Body of pancreas (tissue), 4 donors: ENCODE results near the gene RCAN2. TPM values are rescaled to one million over a fixed set of nuclear protein-coding genes. Genes with fewer than 3 reads are reported as not detected.
"Not testable (repeated sequence)": the region's sequence is repeated elsewhere in the genome, so short reads cannot be mapped to it uniquely, and the experiment has no call there.

Source experiments
- ATAC-seq: fragments of 150-250 bp; one replicate; pipeline ENCODE4 v1.9.1; 2016
- DNase-seq, 4 donors: peaks; one replicate each; pipeline ENCODE4 v3.0.0-alpha.2; 2019
- H3K27ac ChIP-seq, 4 donors: fragments of 200-600 bp; sonication (generic); 1 replicate in 3 of 4; 2 replicates in 1 of 4; pipeline versions ENCODE4 v1.5.1 to v1.6.1; 2016 to 2019; ENCODE audit warnings: mild to moderate bottlenecking in 1 of 4, mixed read lengths in 1 of 4, moderate library complexity in 1 of 4
- H3K27me3 ChIP-seq, 2 donors: fragments of 200-600 bp; sonication (generic); one replicate each; pipeline ENCODE4 v1.6.0; 2016; ENCODE audit warnings: mild to moderate bottlenecking in 1 of 2
- H3K36me3 ChIP-seq, 2 donors: fragments of 200-600 bp; sonication (generic); replicated peaks in 1 of 2; 2 replicates each; pipeline ENCODE4 v1.5.1; 2016; ENCODE audit warnings: low read depth in 2 of 2; ENCODE audit not compliant: insufficient read depth in 1 of 2
- H3K4me1 ChIP-seq: fragments of 200-600 bp; sonication (generic); one replicate; pipeline ENCODE4 v1.6.0; 2016
- H3K4me3 ChIP-seq, 2 donors: fragments of 200-600 bp; sonication (generic); 1 replicate in 1 of 2; 2 replicates in 1 of 2; pipeline ENCODE4 v1.5.1; 2016 to 2019
- H3K9me3 ChIP-seq, 3 donors: fragments of 200-600 bp; sonication (generic); 1 replicate in 2 of 3; 2 replicates in 1 of 3; pipeline ENCODE4 v1.5.1; 2016
- POLR2A ChIP-seq, 3 donors: fragments of 450-650 bp; IDR thresholded peaks; one replicate each; pipeline ENCODE4 v1.6.1; 2016; ENCODE audit warnings: antibody characterized with exemption in 3 of 3, mild to moderate bottlenecking in 2 of 3
- WGBS, 2 donors: methylation state at CpG; one replicate each; pipeline ENCODE4 v1.1.5; 2017; 5-methylcytosine and 5-hydroxymethylcytosine counted together
- intact Hi-C: fragments of 100-400 bp; cut with DNase I; formaldehyde crosslinking; loops from one replicate; pipeline ENCODE4 v1.15.1; 2023
- total RNA-seq, 2 donors: library from RNA; depleted of rRNA; stranded (reverse); fragments of >200 nt; gene quantifications; one replicate each; pipeline ENCODE4 v1.1.0, GENCODE V29; 2016
- TF ChIP-seq, protein P1 (sequence below), 7 experiments: fragments of 450-650 bp in 4 of 7; fragments of 200-600 bp in 3 of 7; sonication (generic) in 3 of 7; IDR thresholded peaks; one replicate each; pipeline ENCODE4 v1.5.1; 2016 to 2019; ENCODE audit warnings: antibody characterized with exemption in 7 of 7

RCAN2 gene
- total RNA-seq, 2 donors from 2014 or later: 5.3 to 6.5 TPM

DNA sequence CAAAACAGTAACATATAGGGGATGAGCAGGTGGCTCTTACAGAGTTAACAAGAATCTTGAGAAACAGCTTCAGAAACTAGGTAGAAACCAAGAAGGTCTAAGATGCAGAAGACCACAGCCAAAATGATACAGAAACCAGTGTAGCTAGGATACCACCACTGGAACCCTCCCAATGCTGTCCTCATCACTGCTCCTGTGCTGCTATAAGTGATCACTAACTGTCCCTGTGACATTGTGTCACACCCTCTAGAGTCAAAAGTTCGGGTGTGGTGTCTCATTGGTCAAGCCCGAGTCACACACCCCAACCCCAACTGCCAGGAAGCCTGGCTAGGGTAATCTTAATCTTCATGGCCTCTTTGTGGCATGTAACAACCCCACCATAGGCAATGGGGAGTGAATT lies 153.1 kb downstream of the RCAN2 start:
- intact Hi-C loops: no loop called here
- TF ChIP-seq POLR2A (IDR thresholded peaks at IDR 0.05): no peak
- TF ChIP-seq, protein P1, sequence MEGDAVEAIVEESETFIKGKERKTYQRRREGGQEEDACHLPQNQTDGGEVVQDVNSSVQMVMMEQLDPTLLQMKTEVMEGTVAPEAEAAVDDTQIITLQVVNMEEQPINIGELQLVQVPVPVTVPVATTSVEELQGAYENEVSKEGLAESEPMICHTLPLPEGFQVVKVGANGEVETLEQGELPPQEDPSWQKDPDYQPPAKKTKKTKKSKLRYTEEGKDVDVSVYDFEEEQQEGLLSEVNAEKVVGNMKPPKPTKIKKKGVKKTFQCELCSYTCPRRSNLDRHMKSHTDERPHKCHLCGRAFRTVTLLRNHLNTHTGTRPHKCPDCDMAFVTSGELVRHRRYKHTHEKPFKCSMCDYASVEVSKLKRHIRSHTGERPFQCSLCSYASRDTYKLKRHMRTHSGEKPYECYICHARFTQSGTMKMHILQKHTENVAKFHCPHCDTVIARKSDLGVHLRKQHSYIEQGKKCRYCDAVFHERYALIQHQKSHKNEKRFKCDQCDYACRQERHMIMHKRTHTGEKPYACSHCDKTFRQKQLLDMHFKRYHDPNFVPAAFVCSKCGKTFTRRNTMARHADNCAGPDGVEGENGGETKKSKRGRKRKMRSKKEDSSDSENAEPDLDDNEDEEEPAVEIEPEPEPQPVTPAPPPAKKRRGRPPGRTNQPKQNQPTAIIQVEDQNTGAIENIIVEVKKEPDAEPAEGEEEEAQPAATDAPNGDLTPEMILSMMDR (IDR thresholded peaks at IDR 0.05): no peak
- no peak for ATAC-seq
- no peaks in the 10 kb centered on the region for H3K9me3 ChIP-seq
- no peak overlapping the region for H3K27ac ChIP-seq
- H3K4me3 ChIP-seq: no peak overlapping the region
- 90 to 92% methylated on average over 2 of the region's 2 CpGs for WGBS, 2 donors
- no peak for DNase-seq
- no peaks in the 10 kb centered on the region for H3K27me3 ChIP-seq
- H3K4me1 ChIP-seq: no peaks in the 10 kb centered on the region
- H3K36me3 ChIP-seq: no peaks in the 10 kb centered on the region

DNA sequence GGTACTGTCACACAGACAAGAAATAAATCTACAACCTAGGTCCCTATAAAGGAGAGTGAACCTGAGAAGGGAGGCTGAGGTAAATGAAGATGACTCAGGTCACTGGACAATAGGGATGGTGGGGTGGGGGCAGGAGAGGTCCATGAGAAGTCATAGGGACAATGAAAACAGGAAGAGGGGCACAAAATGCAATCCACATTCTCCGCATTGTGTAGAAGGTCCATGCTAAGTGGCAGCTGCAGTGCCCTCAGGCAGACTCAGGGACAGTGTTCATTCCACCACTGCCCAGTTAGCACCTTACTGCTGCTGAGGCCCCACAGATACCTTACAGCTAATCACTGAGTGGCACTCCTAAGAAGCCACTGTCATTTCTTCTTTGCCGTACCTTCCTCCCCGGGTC lies 156.8 kb downstream of the RCAN2 start:
- no peak overlapping the region for H3K4me3 ChIP-seq
- TF ChIP-seq, protein P1 (IDR thresholded peaks at IDR 0.05): no peak
- TF ChIP-seq POLR2A (IDR thresholded peaks at IDR 0.05): no peak
- intact Hi-C loops: no loop called here
- ATAC-seq: no peak
- H3K27me3 ChIP-seq: no peaks in the 10 kb centered on the region
- H3K9me3 ChIP-seq: no peaks in the 10 kb centered on the region
- H3K27ac ChIP-seq: no peak overlapping the region
- 93 to 100% methylated on average over 3 of the region's 3 CpGs for WGBS, 2 donors
- no peak for DNase-seq
- no peaks in the 10 kb centered on the region for H3K4me1 ChIP-seq
- no peaks in the 10 kb centered on the region for H3K36me3 ChIP-seq

DNA sequence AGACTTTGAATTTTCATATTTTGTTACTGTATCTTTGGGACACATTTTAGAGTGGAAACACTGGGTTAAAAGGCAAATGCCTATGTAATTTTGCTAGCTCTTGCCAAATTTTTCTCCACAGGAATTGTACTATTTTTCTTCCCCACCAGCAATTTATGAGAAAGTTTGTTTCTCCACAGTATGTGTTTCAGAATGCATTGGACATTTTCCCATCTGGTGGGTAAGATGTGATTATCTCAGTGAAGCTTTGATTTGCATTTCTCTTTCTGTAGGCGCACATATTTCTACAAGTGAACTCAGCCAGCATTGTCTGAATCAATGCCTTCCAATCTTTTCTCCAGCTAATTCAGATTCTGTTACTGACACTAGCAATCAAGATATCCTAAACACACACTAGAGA lies 157.8 kb downstream of the RCAN2 start:
- Histone ChIP-seq H3K4me1 (no peaks in the 10 kb centered on the region), H3K27ac (no peak overlapping the region), H3K4me3 (no peak overlapping the region), H3K9me3 (no peaks in the 10 kb centered on the region), H3K27me3 (no peaks in the 10 kb centered on the region), H3K36me3 (no peaks in the 10 kb centered on the region)
- WGBS, 2 donors: 100% methylated on average over 1 of the region's 1 CpG
- ATAC-seq: no peak
- DNase-seq: no peak
- intact Hi-C loops: no loop called here
- TF ChIP-seq, protein P1 (IDR thresholded peaks at IDR 0.05): no peak
- no peak for TF ChIP-seq POLR2A (IDR thresholded peaks at IDR 0.05)

DNA sequence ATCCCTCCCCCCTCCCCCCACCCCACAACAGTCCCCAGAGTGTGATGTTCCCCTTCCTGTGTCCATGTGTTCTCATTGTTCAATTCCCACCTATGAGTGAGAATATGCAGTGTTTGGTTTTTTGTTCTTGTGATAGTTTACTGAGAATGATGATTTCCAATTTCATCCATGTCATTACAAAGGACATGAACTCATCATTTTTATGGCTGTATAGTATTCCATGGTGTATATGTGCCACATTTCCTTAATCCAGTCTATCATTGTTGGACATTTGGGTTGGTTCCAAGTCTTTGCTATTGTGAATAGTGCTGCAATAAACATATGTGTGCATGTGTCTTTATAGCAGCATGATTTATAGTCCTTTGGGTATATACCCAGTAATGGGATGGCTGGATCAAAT lies 158.8 kb downstream of the RCAN2 start:
- DNase-seq, H3K27me3 ChIP-seq, ATAC-seq, H3K36me3 ChIP-seq, H3K9me3 ChIP-seq, H3K27ac ChIP-seq, H3K4me3 ChIP-seq, H3K4me1 ChIP-seq, intact Hi-C loops: not testable (repeated sequence)

DNA sequence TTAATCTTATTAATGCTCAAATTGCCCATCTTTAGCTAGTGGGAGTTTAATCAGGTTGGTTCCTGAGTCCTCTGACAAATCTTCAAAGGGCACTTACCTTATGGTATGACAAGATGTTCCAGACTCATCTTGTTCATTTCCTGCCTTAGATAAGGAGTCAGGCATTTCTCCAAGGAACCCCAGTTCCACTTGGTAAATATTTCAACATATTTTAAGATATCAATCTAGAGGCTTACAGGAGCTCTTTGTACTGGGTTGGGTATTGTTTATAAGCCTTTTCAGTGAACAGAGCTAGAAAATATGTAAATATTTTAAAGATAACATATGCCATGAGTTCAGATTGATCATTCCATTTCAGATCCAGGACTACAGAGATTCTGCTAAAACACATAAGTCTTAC lies 159.8 kb downstream of the RCAN2 start:
- Histone ChIP-seq H3K27ac (no peak overlapping the region), H3K27me3 (no peaks in the 10 kb centered on the region), H3K36me3 (no peaks in the 10 kb centered on the region), H3K4me3 (no peak overlapping the region), H3K4me1 (no peaks in the 10 kb centered on the region), H3K9me3 (no peaks in the 10 kb centered on the region)
- no peak for TF ChIP-seq POLR2A (IDR thresholded peaks at IDR 0.05)
- TF ChIP-seq, protein P1 (IDR thresholded peaks at IDR 0.05): no peak
- intact Hi-C loops: no loop called here
- DNase-seq (no peak), ATAC-seq (no peak)
